ENCODE results near the gene CCDC60.
"Not testable (repeated sequence)": the region's sequence is repeated elsewhere in the genome, so short reads cannot be mapped to it uniquely, and the experiment has no call there.

The CCDC60 gene

DNA sequence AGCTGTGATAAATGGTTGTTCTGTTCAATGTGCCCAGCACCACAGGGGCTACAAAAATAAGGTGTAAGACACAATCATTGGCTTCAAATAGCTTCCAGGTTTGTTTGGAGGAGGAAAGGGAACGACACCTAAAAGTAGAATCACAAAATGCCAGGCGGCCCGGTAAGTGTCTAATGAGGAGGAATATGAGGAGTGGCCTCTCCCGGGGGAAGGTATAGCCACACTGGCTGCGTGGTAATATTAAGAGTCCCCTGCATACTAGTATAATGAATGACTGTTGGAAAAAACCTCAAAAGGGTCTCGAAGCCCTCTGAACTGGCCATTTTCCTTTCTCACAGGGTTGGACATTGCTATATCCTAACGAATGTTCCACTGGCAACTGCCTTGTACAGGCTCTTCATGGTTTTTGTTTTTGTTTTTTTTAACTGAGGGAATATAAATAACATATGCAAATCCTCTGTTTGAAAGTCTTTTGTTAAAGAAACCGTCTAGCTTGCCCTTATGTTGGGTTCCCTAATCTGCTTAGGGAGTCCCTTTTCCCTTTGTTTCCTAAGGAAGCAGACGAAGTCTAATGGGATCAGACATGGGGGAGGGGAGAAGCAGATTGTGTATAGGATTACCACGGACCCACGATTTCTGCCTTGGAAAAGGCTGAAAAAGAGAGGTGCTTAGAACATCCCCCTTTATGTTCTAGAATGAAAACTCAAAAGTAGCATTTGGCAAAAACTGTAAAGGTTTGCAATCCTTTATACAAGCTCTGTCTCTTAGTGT is 4.2 kb downstream of the CCDC60 start:
- DNase-seq = no peak

DNA sequence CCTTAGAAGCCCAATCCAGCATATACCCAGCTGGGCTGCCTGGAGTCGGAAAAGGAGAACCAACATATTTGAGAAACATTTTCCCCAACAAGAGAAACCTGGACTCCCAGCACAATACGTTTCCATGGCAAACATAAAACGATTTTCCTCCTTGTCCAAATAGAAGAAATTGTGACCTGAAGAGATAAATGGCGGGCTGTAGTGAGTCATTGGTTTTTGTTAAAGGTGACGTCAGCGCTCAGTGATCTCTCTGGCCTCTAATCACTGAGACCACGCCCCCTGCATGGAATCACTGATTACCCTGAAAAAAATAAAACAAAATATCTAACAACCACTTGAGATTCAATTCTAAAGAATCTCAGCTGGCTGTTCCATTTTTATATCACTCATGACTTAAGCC is 6.0 kb downstream of the CCDC60 start:
- no peak for DNase-seq

DNA sequence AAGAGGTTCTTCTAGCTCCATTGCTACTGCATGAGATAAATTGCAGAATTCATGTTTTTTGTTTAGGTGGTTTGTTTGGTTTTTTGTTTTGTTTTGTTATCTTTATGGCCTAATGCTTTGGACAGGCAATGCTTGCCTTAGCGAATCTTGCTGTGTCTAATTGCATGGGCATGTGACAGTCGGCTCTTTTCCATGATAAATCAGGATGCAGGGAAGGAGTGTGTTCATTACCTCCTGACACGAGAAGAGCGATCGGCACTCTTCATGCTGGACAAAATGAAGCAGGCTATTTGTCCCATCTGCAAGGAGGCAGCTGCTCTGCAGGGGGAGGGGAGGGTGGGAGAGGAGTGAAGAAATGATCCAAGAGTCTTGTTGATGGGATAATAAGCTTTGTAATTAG is 6.5 kb downstream of the CCDC60 start:
- DNase-seq = no peak

DNA sequence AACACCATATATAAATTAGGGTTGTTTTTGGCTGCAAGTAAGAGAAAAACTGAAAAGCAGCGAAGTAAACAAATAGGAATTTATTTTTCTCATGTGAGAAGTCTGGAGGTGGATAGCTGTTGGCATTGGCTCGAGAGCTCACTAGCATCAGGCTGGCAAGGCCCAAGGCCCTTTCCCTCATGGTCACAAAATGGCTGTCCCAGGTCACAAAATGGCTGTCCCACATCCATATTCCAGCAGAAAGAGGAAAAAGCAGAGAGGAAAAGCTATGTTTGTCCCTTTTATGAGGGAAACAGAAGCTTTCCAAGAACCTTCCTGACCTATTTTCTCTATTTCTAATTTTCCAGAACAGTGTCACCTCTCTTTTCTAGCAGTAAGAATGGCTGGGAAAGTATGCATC is 7.5 kb downstream of the CCDC60 start:
- no peak for DNase-seq

DNA sequence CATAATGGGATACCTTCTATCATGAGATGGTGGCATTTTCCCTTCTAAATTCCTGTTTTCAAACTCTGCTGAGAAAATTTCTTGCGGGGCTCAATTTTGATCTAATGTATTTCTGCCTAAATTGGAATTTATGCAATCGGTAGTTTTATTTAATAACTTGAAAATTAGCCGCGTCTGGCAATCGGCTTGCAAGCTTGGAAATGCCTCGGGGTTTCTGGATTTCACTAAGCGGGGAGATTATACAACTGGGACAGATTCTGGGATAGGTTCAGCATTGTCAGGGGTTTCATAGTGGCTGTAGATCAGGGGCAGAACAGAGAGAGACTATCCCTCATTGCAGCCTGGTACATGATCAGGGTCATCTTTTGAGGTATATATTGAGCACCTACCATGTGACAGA is 8.6 kb downstream of the CCDC60 start:
- no peak for DNase-seq

DNA sequence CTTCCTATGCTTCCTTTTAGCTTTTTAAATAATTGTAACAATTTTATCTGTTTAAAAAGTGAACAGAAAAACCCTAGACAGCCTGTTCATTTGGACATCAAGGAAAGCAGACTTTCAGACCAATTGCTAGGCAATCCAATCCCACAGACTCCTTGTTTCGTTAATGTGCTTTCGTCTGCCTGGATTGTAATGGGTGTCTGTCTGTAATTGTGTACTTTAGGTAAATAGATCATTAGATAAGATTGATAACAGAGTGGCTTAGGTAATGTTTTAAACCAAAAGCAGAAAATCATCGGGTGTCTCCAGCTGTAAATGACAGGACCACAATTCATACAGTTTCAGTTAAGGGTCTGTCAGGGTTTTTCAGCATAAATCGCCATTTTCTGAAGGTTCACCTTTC is 19.6 kb downstream of the CCDC60 start:
- no peak for DNase-seq

DNA sequence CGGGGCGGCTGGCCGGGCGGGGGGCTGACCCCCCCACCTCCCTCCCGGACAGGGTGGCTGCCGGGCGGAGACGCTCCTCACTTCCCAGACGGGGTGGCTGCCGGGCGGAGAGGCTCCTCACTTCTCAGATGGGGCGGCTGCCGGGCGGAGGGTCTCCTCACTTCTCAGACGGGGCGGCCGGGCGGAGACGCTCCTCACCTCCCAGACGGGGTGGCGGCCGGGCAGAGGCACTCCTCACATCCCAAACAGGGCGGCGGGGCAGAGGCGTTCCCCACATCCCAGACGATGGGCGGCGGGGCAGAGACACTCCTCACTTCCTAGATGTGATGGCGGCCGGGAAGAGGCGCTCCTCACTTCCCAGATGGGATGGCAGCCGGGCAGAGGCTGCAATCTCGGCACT is 25.8 kb downstream of the CCDC60 start:
- not testable (repeated sequence) for DNase-seq

DNA sequence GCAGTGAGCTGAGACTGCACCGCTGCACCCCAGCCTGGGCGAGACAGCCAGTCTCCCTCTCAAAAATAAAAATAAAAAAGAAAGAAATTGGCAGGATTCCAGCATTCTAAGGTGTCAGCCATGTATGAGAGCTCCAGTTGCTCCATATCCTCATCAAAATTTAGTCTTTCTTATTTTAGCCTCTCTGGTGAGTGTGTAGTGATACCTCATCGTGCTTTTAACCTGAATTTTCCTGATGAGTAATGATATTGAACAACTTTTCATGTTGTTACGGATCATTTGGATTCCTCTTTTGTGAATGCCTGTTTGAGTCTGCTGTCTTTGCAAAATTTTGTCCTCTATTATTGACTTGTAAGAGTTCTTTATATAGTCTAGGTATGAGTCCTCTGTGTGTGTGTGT is 28.5 kb downstream of the CCDC60 start:
- DNase-seq = no peak

DNA sequence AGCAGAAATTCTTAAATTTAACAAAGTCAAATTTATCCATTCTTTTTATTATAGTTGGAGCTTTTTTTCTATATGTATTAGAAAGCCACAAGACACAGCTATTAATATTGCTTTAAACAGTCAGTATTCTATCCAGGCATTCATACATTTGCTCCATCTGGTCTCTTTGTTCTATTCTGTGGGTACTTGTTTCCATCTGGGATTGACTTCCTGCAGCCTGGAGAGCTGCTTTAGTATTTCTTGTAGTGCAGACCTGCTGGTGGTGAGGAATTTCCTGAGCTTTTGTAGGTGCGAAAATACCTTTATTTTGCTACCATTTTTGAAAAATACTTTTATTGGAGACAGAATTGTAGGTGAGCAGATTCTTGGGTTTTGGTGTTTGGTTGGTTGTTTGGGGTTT is 29.0 kb downstream of the CCDC60 start:
- no peak for DNase-seq

DNA sequence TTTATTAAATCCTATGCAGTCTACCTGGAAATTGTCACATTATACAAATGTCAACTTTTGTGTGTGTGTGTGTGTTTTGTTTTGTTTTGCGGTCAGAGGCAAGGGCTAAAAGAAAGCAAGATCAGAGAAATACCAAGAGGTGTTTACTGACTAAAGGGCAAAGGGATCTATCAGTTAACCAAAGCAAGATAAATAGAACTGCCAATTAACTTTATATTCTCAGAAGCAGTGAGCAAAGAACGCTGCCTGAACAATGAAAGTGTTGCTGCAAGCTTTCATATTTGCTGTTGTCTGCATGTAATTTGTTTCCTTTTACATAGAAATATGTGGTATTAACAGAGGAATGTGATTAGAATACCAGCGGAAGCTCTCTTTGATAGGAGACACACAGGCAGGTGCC is 30.9 kb downstream of the CCDC60 start:
- no peak for DNase-seq

- DNase-seq = no peak
These were observed 31.5 kb downstream of the CCDC60 start for GRCh38 chr12:119366007-119366406.

DNA sequence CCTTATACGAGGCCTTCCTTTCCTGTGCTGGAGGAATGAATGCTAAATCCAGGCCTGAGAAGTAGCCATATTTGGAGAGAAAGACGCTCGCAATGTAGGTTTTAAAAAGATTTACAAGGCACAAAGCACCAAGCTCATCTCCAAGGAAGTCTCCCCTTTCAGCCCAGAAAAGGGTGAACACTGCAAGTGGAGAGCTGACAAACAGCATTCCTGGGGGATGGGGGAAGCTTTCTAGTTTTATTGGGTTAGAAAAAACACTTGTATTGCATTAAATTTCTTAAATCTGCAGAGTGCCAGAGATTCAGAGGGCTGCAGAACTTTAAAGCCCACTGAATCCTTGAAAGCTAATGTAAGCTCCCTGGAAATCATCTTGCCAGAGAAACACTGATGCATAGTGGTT is 34.6 kb downstream of the CCDC60 start:
- DNase-seq = no peak

GRCh38 chr12:119369907-119370546 is 35.5 kb downstream of the CCDC60 start:
- no peak for DNase-seq

- DNase-seq = no peak
These were observed 38.0 kb downstream of the CCDC60 start for GRCh38 chr12:119372540-119372939.

GRCh38 chr12:119373001-119373400 is 38.5 kb downstream of the CCDC60 start:
- DNase-seq = no peak

- DNase-seq = no peak
These were observed 39.1 kb downstream of the CCDC60 start for GRCh38 chr12:119373666-119374065.

GRCh38 chr12:119374635-119375034 is 40.1 kb downstream of the CCDC60 start:
- no peak for DNase-seq

- DNase-seq = no peak
These were observed 40.8 kb downstream of the CCDC60 start for GRCh38 chr12:119375075-119375882.

- DNase-seq = no peak
These were observed 41.3 kb downstream of the CCDC60 start for GRCh38 chr12:119375883-119376190.

GRCh38 chr12:119378903-119379302 is 44.4 kb downstream of the CCDC60 start:
- DNase-seq = no peak

- no peak for DNase-seq
These were observed 47.1 kb downstream of the CCDC60 start for GRCh38 chr12:119381471-119382235.

DNA sequence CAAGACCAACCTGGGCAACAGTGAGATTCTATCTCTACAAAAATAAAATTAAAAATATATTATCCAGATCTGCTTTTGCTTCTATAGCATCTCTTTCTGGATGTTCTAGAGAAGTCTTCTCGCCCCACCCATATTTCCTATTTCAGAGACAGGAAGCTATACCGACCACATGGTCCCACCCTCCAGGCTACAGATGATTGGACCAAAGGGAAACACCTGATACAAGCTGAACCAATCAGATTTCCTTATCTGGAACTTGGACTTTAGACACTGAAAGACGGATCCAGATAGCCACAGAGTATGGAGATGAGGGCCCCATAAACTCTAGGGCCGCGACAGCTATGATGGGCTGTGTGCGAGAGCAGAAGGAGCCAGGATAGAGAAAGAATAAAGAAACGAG is 48.7 kb downstream of the CCDC60 start:
- no peak for DNase-seq

DNA sequence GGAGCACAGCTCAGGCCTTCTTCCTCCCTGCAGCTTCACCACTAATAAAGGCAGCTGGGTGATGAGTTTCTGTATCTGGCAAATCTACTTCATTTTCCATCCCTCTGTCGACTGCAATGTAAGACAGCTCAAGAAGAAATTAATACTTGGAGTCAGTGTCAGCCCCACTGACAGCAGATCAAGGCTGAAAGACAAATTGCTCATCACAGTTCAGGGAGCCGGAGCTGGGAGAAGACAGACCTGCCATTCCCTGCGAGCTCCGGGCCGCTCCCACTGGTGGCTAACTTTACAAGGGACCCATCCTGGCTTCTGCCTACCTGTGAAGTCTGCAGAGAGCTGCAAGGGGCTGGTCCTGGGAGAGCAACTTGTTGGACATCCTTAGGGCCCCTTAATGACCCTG is 49.8 kb downstream of the CCDC60 start:
- no peak for DNase-seq
